ENCODE data around the gene ZBTB7B.

ZBTB7B gene

DNA sequence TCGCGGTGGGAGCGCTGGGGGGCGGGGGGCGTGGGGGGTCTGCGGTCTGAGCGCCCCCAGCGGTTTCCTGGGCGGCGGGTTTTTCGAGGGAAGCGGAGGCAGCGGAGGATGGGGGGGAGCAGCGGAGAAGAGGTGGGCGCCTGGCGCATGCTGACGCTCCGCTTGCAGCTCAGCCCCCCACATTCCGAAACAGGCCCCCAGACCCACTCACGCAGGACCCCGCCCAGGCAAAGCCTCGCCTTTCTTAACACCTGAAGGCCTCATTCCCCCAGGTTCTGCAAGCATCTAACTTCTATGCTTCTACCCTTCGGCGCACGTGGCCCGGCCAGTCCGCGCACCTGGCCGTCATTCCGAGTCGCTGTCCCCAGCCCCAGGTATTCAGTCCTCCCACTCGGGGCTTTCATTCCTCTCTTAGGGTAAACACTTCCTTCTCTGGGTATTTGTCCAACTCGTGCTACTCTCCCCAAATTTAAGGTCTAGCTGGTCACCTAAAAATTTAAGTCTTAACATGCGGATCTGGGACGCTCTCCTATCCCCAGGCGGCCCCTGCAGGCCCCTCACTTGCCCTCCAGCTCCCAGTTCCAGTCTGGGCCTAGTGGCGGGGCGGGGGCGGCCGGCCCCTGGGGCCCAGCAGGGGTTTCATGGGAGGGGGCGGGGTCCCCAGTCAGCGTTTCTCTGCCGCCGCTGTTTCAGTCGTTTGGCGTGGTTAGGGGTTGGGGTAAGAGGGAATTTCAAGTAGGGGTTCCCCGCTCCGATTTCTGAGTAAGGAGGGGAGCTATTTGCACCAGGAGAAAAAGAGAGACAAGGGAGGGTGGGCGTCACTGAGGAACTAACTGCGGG lies 2.8 kb upstream of the ZBTB7B start (continued):
- TF ChIP-seq, protein P1, sequence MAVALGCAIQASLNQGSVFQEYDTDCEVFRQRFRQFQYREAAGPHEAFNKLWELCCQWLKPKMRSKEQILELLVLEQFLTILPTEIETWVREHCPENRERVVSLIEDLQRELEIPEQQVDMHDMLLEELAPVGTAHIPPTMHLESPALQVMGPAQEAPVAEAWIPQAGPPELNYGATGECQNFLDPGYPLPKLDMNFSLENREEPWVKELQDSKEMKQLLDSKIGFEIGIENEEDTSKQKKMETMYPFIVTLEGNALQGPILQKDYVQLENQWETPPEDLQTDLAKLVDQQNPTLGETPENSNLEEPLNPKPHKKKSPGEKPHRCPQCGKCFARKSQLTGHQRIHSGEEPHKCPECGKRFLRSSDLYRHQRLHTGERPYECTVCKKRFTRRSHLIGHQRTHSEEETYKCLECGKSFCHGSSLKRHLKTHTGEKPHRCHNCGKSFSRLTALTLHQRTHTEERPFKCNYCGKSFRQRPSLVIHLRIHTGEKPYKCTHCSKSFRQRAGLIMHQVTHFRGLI (tag by site-specific recombination; IDR thresholded peaks at IDR 0.05) = no peak
- TF ChIP-seq GLIS2 (tag by site-specific recombination; IDR thresholded peaks at IDR 0.05) (peak; percentile 13), ZNF561 (tag by site-specific recombination; IDR thresholded peaks at IDR 0.05; ENCODE audit: borderline replicate concordance) (0 out of 2 replicates have a peak, but pooled peaks have one; percentile 33), OVOL3 (tag by site-specific recombination; IDR thresholded peaks at IDR 0.05) (no peak), ZNF544 (tag by site-specific recombination; IDR thresholded peaks at IDR 0.05) (no peak), ZNF776 (tag by site-specific recombination; IDR thresholded peaks at IDR 0.05; ENCODE audit: borderline replicate concordance) (no peak), SCRT1 (tag by site-specific recombination; IDR thresholded peaks at IDR 0.05; ENCODE audit: borderline replicate concordance) (no peak), IKZF3 (tag by site-specific recombination; IDR thresholded peaks at IDR 0.05) (no peak), PRDM10 (tag by site-specific recombination; IDR thresholded peaks at IDR 0.05) (peak; percentile 92), KLF8 (tag by site-specific recombination; IDR thresholded peaks at IDR 0.05) (peak; percentile 46), ZIC2 (tag by site-specific recombination; IDR thresholded peaks at IDR 0.05) (peak; percentile 64), ZNF621 (tag by site-specific recombination; IDR thresholded peaks at IDR 0.05) (no peak), KLF7 (tag by site-specific recombination; IDR thresholded peaks at IDR 0.05; ENCODE audit: borderline replicate concordance) (no peak), KLF9 (tag by site-specific recombination; IDR thresholded peaks at IDR 0.05; ENCODE audit: low read depth) (peak; percentile 75), KLF1 (tag by site-specific recombination; IDR thresholded peaks at IDR 0.05) (0 out of 2 replicates have a peak, but pooled peaks have one; percentile 31), EGR2 (tag by site-specific recombination; IDR thresholded peaks at IDR 0.05; ENCODE audit: low read depth) (no peak), ZNF777 (tag by site-specific recombination; IDR thresholded peaks at IDR 0.05; ENCODE audit: borderline replicate concordance) (no peak), WT1 (tag by site-specific recombination; IDR thresholded peaks at IDR 0.05) (0 out of 2 replicates have a peak, but pooled peaks have one; percentile 24), ZNF555 (tag by site-specific recombination; conservative IDR thresholded peaks at IDR 0.05) (no peak), ZNF335 (tag by site-specific recombination; conservative IDR thresholded peaks at IDR 0.05) (peak; percentile 75), TCF7L2 (IDR thresholded peaks at IDR 0.05; ENCODE audit: borderline replicate concordance, low read depth, low read length) (no peak), ZFP3 (tag by site-specific recombination; IDR thresholded peaks at IDR 0.05; ENCODE audit: low read depth) (no peak), ZNF341 (tag by site-specific recombination; IDR thresholded peaks at IDR 0.05; ENCODE audit: low read depth) (no peak), ZFHX2 (tag by site-specific recombination; conservative IDR thresholded peaks at IDR 0.05) (peak; percentile 57; the same call in 1 of the 2 replicates), ZNF785 (tag by site-specific recombination; IDR thresholded peaks at IDR 0.05) (no peak)
- TF ChIP-seq, protein P2, sequence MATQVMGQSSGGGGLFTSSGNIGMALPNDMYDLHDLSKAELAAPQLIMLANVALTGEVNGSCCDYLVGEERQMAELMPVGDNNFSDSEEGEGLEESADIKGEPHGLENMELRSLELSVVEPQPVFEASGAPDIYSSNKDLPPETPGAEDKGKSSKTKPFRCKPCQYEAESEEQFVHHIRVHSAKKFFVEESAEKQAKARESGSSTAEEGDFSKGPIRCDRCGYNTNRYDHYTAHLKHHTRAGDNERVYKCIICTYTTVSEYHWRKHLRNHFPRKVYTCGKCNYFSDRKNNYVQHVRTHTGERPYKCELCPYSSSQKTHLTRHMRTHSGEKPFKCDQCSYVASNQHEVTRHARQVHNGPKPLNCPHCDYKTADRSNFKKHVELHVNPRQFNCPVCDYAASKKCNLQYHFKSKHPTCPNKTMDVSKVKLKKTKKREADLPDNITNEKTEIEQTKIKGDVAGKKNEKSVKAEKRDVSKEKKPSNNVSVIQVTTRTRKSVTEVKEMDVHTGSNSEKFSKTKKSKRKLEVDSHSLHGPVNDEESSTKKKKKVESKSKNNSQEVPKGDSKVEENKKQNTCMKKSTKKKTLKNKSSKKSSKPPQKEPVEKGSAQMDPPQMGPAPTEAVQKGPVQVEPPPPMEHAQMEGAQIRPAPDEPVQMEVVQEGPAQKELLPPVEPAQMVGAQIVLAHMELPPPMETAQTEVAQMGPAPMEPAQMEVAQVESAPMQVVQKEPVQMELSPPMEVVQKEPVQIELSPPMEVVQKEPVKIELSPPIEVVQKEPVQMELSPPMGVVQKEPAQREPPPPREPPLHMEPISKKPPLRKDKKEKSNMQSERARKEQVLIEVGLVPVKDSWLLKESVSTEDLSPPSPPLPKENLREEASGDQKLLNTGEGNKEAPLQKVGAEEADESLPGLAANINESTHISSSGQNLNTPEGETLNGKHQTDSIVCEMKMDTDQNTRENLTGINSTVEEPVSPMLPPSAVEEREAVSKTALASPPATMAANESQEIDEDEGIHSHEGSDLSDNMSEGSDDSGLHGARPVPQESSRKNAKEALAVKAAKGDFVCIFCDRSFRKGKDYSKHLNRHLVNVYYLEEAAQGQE (tag by site-specific recombination; IDR thresholded peaks at IDR 0.05) = 0 out of 2 replicates have a peak, but pooled peaks have one; percentile 26
- TF ChIP-seq, protein P3, sequence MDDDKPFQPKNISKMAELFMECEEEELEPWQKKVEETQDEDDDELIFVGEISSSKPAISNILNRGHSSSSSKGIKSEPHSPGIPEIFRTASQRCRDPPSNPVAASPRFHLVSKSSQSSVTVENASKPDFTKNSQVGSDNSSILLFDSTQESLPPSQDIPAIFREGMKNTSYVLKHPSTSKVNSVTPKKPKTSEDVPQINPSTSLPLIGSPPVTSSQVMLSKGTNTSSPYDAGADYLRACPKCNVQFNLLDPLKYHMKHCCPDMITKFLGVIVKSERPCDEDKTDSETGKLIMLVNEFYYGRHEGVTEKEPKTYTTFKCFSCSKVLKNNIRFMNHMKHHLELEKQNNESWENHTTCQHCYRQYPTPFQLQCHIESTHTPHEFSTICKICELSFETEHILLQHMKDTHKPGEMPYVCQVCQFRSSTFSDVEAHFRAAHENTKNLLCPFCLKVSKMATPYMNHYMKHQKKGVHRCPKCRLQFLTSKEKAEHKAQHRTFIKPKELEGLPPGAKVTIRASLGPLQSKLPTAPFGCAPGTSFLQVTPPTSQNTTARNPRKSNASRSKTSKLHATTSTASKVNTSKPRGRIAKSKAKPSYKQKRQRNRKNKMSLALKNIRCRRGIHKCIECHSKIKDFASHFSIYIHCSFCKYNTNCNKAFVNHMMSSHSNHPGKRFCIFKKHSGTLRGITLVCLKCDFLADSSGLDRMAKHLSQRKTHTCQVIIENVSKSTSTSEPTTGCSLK (tag by site-specific recombination; IDR thresholded peaks at IDR 0.05) = no peak
- TF ChIP-seq, protein P4, sequence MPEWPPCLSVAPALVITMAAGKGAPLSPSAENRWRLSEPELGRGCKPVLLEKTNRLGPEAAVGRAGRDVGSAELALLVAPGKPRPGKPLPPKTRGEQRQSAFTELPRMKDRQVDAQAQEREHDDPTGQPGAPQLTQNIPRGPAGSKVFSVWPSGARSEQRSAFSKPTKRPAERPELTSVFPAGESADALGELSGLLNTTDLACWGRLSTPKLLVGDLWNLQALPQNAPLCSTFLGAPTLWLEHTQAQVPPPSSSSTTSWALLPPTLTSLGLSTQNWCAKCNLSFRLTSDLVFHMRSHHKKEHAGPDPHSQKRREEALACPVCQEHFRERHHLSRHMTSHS (tag by site-specific recombination; IDR thresholded peaks at IDR 0.05) = no peak

All from HEK293 (cell line).